ENCODE measurements around the gene ZXDC. TPM values are rescaled to one million over a fixed set of nuclear protein-coding genes. Genes with fewer than 3 reads are reported as not detected.

Gene ZXDC
- total RNA-seq, 1 donor from 2014 or later: 29.4 TPM

- H3K36me3 Mint-ChIP-seq (ENCODE audit: low read depth): no peaks in the 10 kb centered on the region
- no peaks in the 10 kb centered on the region for H3K27me3 Mint-ChIP-seq (ENCODE audit: insufficient read depth)
- H3K9me3 Mint-ChIP-seq: no peaks in the 10 kb centered on the region
- H3K4me3 Mint-ChIP-seq: no peak overlapping the region
- DNase-seq (ENCODE audit: low spot score): no peak
- peaks cover 7% of the 10 kb centered on the region for H3K4me1 Mint-ChIP-seq (ENCODE audit: low read depth)
- intact Hi-C loops (cut with micrococcal nuclease): no loop called here
- no peak overlapping the region for H3K27ac Mint-ChIP-seq
Observed at GRCh38 chr3:126493051-126493450, 17.4 kb upstream of the ZXDC start.

- no peaks in the 10 kb centered on the region for H3K27me3 Mint-ChIP-seq (ENCODE audit: insufficient read depth)
- H3K27ac Mint-ChIP-seq: no peak overlapping the region
- peaks cover 9% of the 10 kb centered on the region for H3K4me1 Mint-ChIP-seq (ENCODE audit: low read depth)
- H3K9me3 Mint-ChIP-seq: no peaks in the 10 kb centered on the region
- H3K36me3 Mint-ChIP-seq (ENCODE audit: low read depth): no peaks in the 10 kb centered on the region
- intact Hi-C loops (cut with micrococcal nuclease): no loop called here
- no peak for DNase-seq (ENCODE audit: low spot score)
- no peak overlapping the region for H3K4me3 Mint-ChIP-seq
Observed at GRCh38 chr3:126491221-126492013, 15.7 kb upstream of the ZXDC start.

GRCh38 chr3:126490619-126491018, 14.9 kb upstream of the ZXDC start:
- Mint-ChIP-seq H3K27me3 (ENCODE audit: insufficient read depth) (no peaks in the 10 kb centered on the region), H3K27ac (no peak overlapping the region), H3K4me3 (no peak overlapping the region), H3K9me3 (no peaks in the 10 kb centered on the region), H3K4me1 (ENCODE audit: low read depth) (peaks cover 11% of the 10 kb centered on the region), H3K36me3 (ENCODE audit: low read depth) (no peaks in the 10 kb centered on the region)
- intact Hi-C loops (cut with micrococcal nuclease): no loop called here
- DNase-seq (ENCODE audit: low spot score): no peak

- no peaks in the 10 kb centered on the region for H3K9me3 Mint-ChIP-seq
- peaks cover 11% of the 10 kb centered on the region for H3K4me1 Mint-ChIP-seq (ENCODE audit: low read depth)
- H3K27ac Mint-ChIP-seq: no peak overlapping the region
- intact Hi-C loops (cut with micrococcal nuclease): no loop called here
- no peak overlapping the region for H3K4me3 Mint-ChIP-seq
- no peaks in the 10 kb centered on the region for H3K27me3 Mint-ChIP-seq (ENCODE audit: insufficient read depth)
- no peak for DNase-seq (ENCODE audit: low spot score)
- H3K36me3 Mint-ChIP-seq (ENCODE audit: low read depth): no peaks in the 10 kb centered on the region
Observed at GRCh38 chr3:126488886-126489569, 13.3 kb upstream of the ZXDC start.

- Mint-ChIP-seq H3K4me3 (no peak overlapping the region), H3K9me3 (no peaks in the 10 kb centered on the region), H3K4me1 (ENCODE audit: low read depth) (peaks cover 11% of the 10 kb centered on the region), H3K27ac (no peak overlapping the region), H3K36me3 (ENCODE audit: low read depth) (no peaks in the 10 kb centered on the region), H3K27me3 (ENCODE audit: insufficient read depth) (peaks cover 2% of the 10 kb centered on the region)
- intact Hi-C loops (cut with micrococcal nuclease): no loop called here
- no peak for DNase-seq (ENCODE audit: low spot score)
Observed at GRCh38 chr3:126488185-126488584, 12.5 kb upstream of the ZXDC start.

GRCh38 chr3:126487151-126487771, 11.6 kb upstream of the ZXDC start:
- Mint-ChIP-seq H3K27me3 (ENCODE audit: insufficient read depth) (peaks cover 2% of the 10 kb centered on the region), H3K4me1 (ENCODE audit: low read depth) (peaks cover 11% of the 10 kb centered on the region), H3K27ac (peak overlapping the region; percentile 72), H3K4me3 (no peak overlapping the region), H3K36me3 (ENCODE audit: low read depth) (no peaks in the 10 kb centered on the region), H3K9me3 (no peaks in the 10 kb centered on the region)
- DNase-seq (ENCODE audit: low spot score): no peak
- intact Hi-C loops (cut with micrococcal nuclease): no loop called here

- intact Hi-C loops (cut with micrococcal nuclease): no loop called here
- Mint-ChIP-seq H3K4me3 (peak overlapping the region; percentile 22), H3K27me3 (ENCODE audit: insufficient read depth) (peaks cover 2% of the 10 kb centered on the region), H3K4me1 (ENCODE audit: low read depth) (peaks cover 11% of the 10 kb centered on the region), H3K27ac (peak overlapping the region; percentile 34), H3K9me3 (no peaks in the 10 kb centered on the region), H3K36me3 (ENCODE audit: low read depth) (no peaks in the 10 kb centered on the region)
- no peak for DNase-seq (ENCODE audit: low spot score)
Observed at GRCh38 chr3:126486360-126486847, 10.7 kb upstream of the ZXDC start.

GRCh38 chr3:126485956-126486355, 10.3 kb upstream of the ZXDC start:
- H3K27ac Mint-ChIP-seq: peak overlapping the region; percentile 34
- peaks cover 11% of the 10 kb centered on the region for H3K4me1 Mint-ChIP-seq (ENCODE audit: low read depth)
- DNase-seq (ENCODE audit: low spot score): no peak
- no peaks in the 10 kb centered on the region for H3K36me3 Mint-ChIP-seq (ENCODE audit: low read depth)
- no peaks in the 10 kb centered on the region for H3K9me3 Mint-ChIP-seq
- intact Hi-C loops (cut with micrococcal nuclease): no loop called here
- no peak overlapping the region for H3K4me3 Mint-ChIP-seq
- peaks cover 2% of the 10 kb centered on the region for H3K27me3 Mint-ChIP-seq (ENCODE audit: insufficient read depth)

GRCh38 chr3:126485176-126485897, 9.6 kb upstream of the ZXDC start:
- Mint-ChIP-seq H3K4me1 (ENCODE audit: low read depth) (peaks cover 11% of the 10 kb centered on the region), H3K27ac (no peak overlapping the region), H3K4me3 (no peak overlapping the region), H3K27me3 (ENCODE audit: insufficient read depth) (peaks cover 4% of the 10 kb centered on the region), H3K9me3 (no peaks in the 10 kb centered on the region), H3K36me3 (ENCODE audit: low read depth) (no peaks in the 10 kb centered on the region)
- intact Hi-C loops (cut with micrococcal nuclease): no loop called here
- DNase-seq (ENCODE audit: low spot score): no peak

GRCh38 chr3:126484662-126485061, 9.0 kb upstream of the ZXDC start:
- H3K4me1 Mint-ChIP-seq (ENCODE audit: low read depth): peaks cover 11% of the 10 kb centered on the region

GRCh38 chr3:126484148-126484547, 8.5 kb upstream of the ZXDC start:
- intact Hi-C loops (cut with micrococcal nuclease): no loop called here
- H3K9me3 Mint-ChIP-seq: no peaks in the 10 kb centered on the region
- H3K27ac Mint-ChIP-seq: no peak overlapping the region
- DNase-seq (ENCODE audit: low spot score): no peak
- H3K27me3 Mint-ChIP-seq (ENCODE audit: insufficient read depth): peaks cover 4% of the 10 kb centered on the region
- peaks cover 11% of the 10 kb centered on the region for H3K4me1 Mint-ChIP-seq (ENCODE audit: low read depth)
- H3K36me3 Mint-ChIP-seq (ENCODE audit: low read depth): no peaks in the 10 kb centered on the region
- H3K4me3 Mint-ChIP-seq: no peak overlapping the region

More at GRCh38 chr3:126484662-126485061, 9.0 kb upstream of the ZXDC start:
- Mint-ChIP-seq H3K27me3 (ENCODE audit: insufficient read depth) (peaks cover 4% of the 10 kb centered on the region), H3K36me3 (ENCODE audit: low read depth) (no peaks in the 10 kb centered on the region), H3K4me3 (no peak overlapping the region), H3K27ac (no peak overlapping the region), H3K9me3 (no peaks in the 10 kb centered on the region)
- intact Hi-C loops (cut with micrococcal nuclease): no loop called here
- no peak for DNase-seq (ENCODE audit: low spot score)

- no peaks in the 10 kb centered on the region for H3K36me3 Mint-ChIP-seq (ENCODE audit: low read depth)
- peaks cover 11% of the 10 kb centered on the region for H3K4me1 Mint-ChIP-seq (ENCODE audit: low read depth)
- no peak overlapping the region for H3K4me3 Mint-ChIP-seq
- H3K27me3 Mint-ChIP-seq (ENCODE audit: insufficient read depth): peaks cover 4% of the 10 kb centered on the region
- intact Hi-C loops (cut with micrococcal nuclease): no loop called here
- DNase-seq (ENCODE audit: low spot score): no peak
- no peak overlapping the region for H3K27ac Mint-ChIP-seq
- no peaks in the 10 kb centered on the region for H3K9me3 Mint-ChIP-seq
Observed at GRCh38 chr3:126483321-126483761, 7.7 kb upstream of the ZXDC start.

All from activated T-helper 1 cell treated with anti-CD3 and anti-CD28 coated beads, Interleukin-12 subunit alpha, Interleukin-12 subunit beta, Interleukin-2, Interleukin-4 antibody, amounts not matched to agents 30 ng/mL and 10 ng/mL and 1 ng/mL, durations not matched to agents 14 hours and 24 hours and 36 hours (primary cell).